Adipocyte (in vitro differentiated cells): ENCODE measurements around the gene SYT8.
"Not testable (repeated sequence)": the region's sequence is repeated elsewhere in the genome, so short reads cannot be mapped to it uniquely, and the experiment has no call there.

Experiments used
- DNase-seq: peaks from one replicate; pipeline ENCODE4 v3.0.0-alpha.2; 2015; ENCODE audit warnings: low read depth
- H3K27me3 ChIP-seq: replicated peaks from 2 replicates; pipeline ENCODE4 v1.7.0; 2013; ENCODE audit warnings: mild to moderate bottlenecking, low read length, moderate library complexity; ENCODE audit not compliant: control insufficient read depth, insufficient read depth
- H3K36me3 ChIP-seq: 2 replicates; pipeline ENCODE4 v1.7.0; 2013; ENCODE audit warnings: low read length, mild to moderate bottlenecking, moderate library complexity; ENCODE audit not compliant: control insufficient read depth, insufficient read depth, severe bottlenecking
- H3K4me1 ChIP-seq: 2 replicates; pipeline ENCODE4 v1.7.0; 2013; ENCODE audit warnings: mild to moderate bottlenecking, low read length, moderate library complexity; ENCODE audit not compliant: control insufficient read depth, insufficient read depth
- H3K4me3 ChIP-seq: 2 replicates; pipeline ENCODE4 v1.7.0; 2013; ENCODE audit warnings: mild to moderate bottlenecking, low read length, moderate library complexity
- H3K9ac ChIP-seq: 2 replicates; pipeline ENCODE4 v1.7.0; 2013; ENCODE audit warnings: mild to moderate bottlenecking, low read length, moderate library complexity
- H3K9me3 ChIP-seq: 2 replicates; pipeline ENCODE4 v1.7.0; 2013; ENCODE audit warnings: mild to moderate bottlenecking, low read length, moderate library complexity; ENCODE audit not compliant: control insufficient read depth

SYT8 gene

GRCh38 chr11:1805525-1805924, 29.3 kb upstream of the SYT8 start:
- H3K36me3 ChIP-seq: no peaks in the 10 kb centered on the region
- H3K9ac ChIP-seq: no peak overlapping the region
- DNase-seq: no peak
- H3K9me3 ChIP-seq: peaks cover 4% of the 10 kb centered on the region
- H3K4me3 ChIP-seq: no peak overlapping the region
- H3K27me3 ChIP-seq: peaks cover 32% of the 10 kb centered on the region
- H3K4me1 ChIP-seq: no peaks in the 10 kb centered on the region

- Histone ChIP-seq H3K36me3 (no peaks in the 10 kb centered on the region), H3K9me3 (peaks cover 8% of the 10 kb centered on the region), H3K4me3 (no peak overlapping the region), H3K4me1 (no peaks in the 10 kb centered on the region), H3K9ac (no peak overlapping the region), H3K27me3 (peaks cover 38% of the 10 kb centered on the region)
- no peak for DNase-seq
Observed at GRCh38 chr11:1807264-1807995, 27.4 kb upstream of the SYT8 start.

GRCh38 chr11:1810761-1811160, 24.0 kb upstream of the SYT8 start:
- no peaks in the 10 kb centered on the region for H3K36me3 ChIP-seq

GRCh38 chr11:1812274-1812673, 22.5 kb upstream of the SYT8 start:
- DNase-seq: no peak
- Histone ChIP-seq H3K4me1 (no peaks in the 10 kb centered on the region), H3K27me3 (peaks cover 40% of the 10 kb centered on the region), H3K4me3 (no peak overlapping the region), H3K9ac (no peak overlapping the region), H3K9me3 (peaks cover 11% of the 10 kb centered on the region), H3K36me3 (no peaks in the 10 kb centered on the region)

More at GRCh38 chr11:1810761-1811160, 24.0 kb upstream of the SYT8 start:
- Histone ChIP-seq H3K9ac (no peak overlapping the region), H3K4me1 (no peaks in the 10 kb centered on the region), H3K27me3 (peaks cover 43% of the 10 kb centered on the region), H3K9me3 (peaks cover 9% of the 10 kb centered on the region), H3K4me3 (no peak overlapping the region)
- DNase-seq: no peak

GRCh38 chr11:1812801-1813200, 22.0 kb upstream of the SYT8 start:
- no peak for DNase-seq
- Histone ChIP-seq H3K9me3 (peaks cover 16% of the 10 kb centered on the region), H3K4me1 (no peaks in the 10 kb centered on the region), H3K4me3 (no peak overlapping the region), H3K9ac (no peak overlapping the region), H3K36me3 (no peaks in the 10 kb centered on the region), H3K27me3 (peaks cover 40% of the 10 kb centered on the region)

- H3K9ac ChIP-seq, DNase-seq, H3K4me1 ChIP-seq, H3K4me3 ChIP-seq, H3K36me3 ChIP-seq: not testable (repeated sequence)
- Histone ChIP-seq H3K27me3 (peaks cover 38% of the 10 kb centered on the region), H3K9me3 (peaks cover 21% of the 10 kb centered on the region)
Observed at GRCh38 chr11:1813356-1813755, 21.4 kb upstream of the SYT8 start.

- Histone ChIP-seq H3K4me3 (no peak overlapping the region), H3K4me1 (no peaks in the 10 kb centered on the region), H3K9ac (no peak overlapping the region), H3K9me3 (peaks cover 31% of the 10 kb centered on the region), H3K27me3 (peaks cover 40% of the 10 kb centered on the region), H3K36me3 (no peaks in the 10 kb centered on the region)
- DNase-seq: no peak
Observed at GRCh38 chr11:1814691-1815090, 20.1 kb upstream of the SYT8 start.

- H3K36me3 ChIP-seq: no peaks in the 10 kb centered on the region
- DNase-seq: no peak
- no peak overlapping the region for H3K9ac ChIP-seq
- peaks cover 40% of the 10 kb centered on the region for H3K27me3 ChIP-seq
- H3K4me3 ChIP-seq: no peak overlapping the region
- peaks cover 3% of the 10 kb centered on the region for H3K4me1 ChIP-seq
- H3K9me3 ChIP-seq: peaks cover 34% of the 10 kb centered on the region
Observed at GRCh38 chr11:1815311-1815710, 19.5 kb upstream of the SYT8 start.

- H3K36me3 ChIP-seq: no peaks in the 10 kb centered on the region
- peaks cover 36% of the 10 kb centered on the region for H3K27me3 ChIP-seq
- H3K9me3 ChIP-seq: peaks cover 34% of the 10 kb centered on the region
- H3K4me3 ChIP-seq: no peak overlapping the region
- peaks cover 3% of the 10 kb centered on the region for H3K4me1 ChIP-seq
- H3K9ac ChIP-seq: no peak overlapping the region
- no peak for DNase-seq
Observed at GRCh38 chr11:1815751-1816150, 19.0 kb upstream of the SYT8 start.

GRCh38 chr11:1817000-1817399, 17.8 kb upstream of the SYT8 start:
- Histone ChIP-seq H3K4me1 (peaks cover 3% of the 10 kb centered on the region), H3K27me3 (peaks cover 37% of the 10 kb centered on the region), H3K4me3 (no peak overlapping the region), H3K9ac (no peak overlapping the region), H3K9me3 (peaks cover 40% of the 10 kb centered on the region), H3K36me3 (no peaks in the 10 kb centered on the region)
- no peak for DNase-seq

- no peak for DNase-seq
Observed at GRCh38 chr11:1817511-1817910, 17.3 kb upstream of the SYT8 start.

GRCh38 chr11:1819074-1819473, 15.7 kb upstream of the SYT8 start:
- Histone ChIP-seq H3K9ac (no peak overlapping the region), H3K4me1 (peaks cover 3% of the 10 kb centered on the region), H3K36me3 (no peaks in the 10 kb centered on the region), H3K4me3 (no peak overlapping the region), H3K9me3 (peaks cover 35% of the 10 kb centered on the region), H3K27me3 (peaks cover 33% of the 10 kb centered on the region)
- no peak for DNase-seq

More at GRCh38 chr11:1817511-1817910, 17.3 kb upstream of the SYT8 start:
- Histone ChIP-seq H3K27me3 (peaks cover 37% of the 10 kb centered on the region), H3K36me3 (no peaks in the 10 kb centered on the region), H3K4me3 (no peak overlapping the region), H3K4me1 (peaks cover 3% of the 10 kb centered on the region), H3K9me3 (peaks cover 35% of the 10 kb centered on the region), H3K9ac (no peak overlapping the region)
